ENCODE measurements around the gene CNGA4. TPM values are rescaled to one million over a fixed set of nuclear protein-coding genes. Genes with fewer than 3 reads are reported as not detected.
"Not testable (repeated sequence)": the region's sequence is repeated elsewhere in the genome, so short reads cannot be mapped to it uniquely, and the experiment has no call there.

The CNGA4 gene
- total and polyA plus RNA-seq, 3 donors from 2014 or later: 7.9 to 14.4 (median 9.1) TPM

GRCh38 chr11:6245536-6245935, 6.6 kb downstream of the CNGA4 start:
- Histone ChIP-seq H3K27me3 (no peaks in the 10 kb centered on the region), H3K4me1 (peaks cover 9% of the 10 kb centered on the region), H3K9me3 (no peaks in the 10 kb centered on the region), H3K4me3 (no peak overlapping the region), H3K27ac (no peak overlapping the region), H3K36me3 (ENCODE audit: low read depth, missing control alignments) (no peaks in the 10 kb centered on the region)
- intact Hi-C loops (cut with DNase I; ENCODE audit: low total_unique reads): no loop called here
- no peak for TF ChIP-seq POLR2A (IDR thresholded peaks at IDR 0.05)
- TF ChIP-seq CTCF (IDR thresholded peaks at IDR 0.05): no peak
- DNase-seq: no peak
- WGBS, 2 donors: 89 to 95% methylated on average over 2 of the region's 2 CpGs

DNA sequence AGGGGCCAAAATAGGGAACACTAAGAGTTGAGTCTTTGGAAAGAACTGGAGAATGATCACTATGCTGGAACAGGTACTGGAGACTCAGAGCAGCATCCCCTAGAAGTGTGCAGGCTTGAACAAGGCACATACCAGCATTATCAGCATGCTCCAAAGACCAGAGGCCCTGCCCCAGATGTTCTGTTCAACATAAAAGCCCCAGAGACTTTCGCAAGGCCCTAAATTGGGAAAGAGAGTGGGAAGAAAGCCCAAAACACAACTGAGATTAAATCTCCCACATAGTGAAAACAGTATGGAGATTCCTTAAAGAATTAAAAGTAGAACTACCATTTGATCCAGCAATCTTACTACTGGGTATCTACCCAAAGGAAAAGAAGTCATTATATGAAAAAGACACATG, 9.4 kb downstream of the CNGA4 start:
- Histone ChIP-seq H3K4me1 (peaks cover 23% of the 10 kb centered on the region), H3K27me3 (no peaks in the 10 kb centered on the region), H3K27ac (no peak overlapping the region), H3K36me3 (ENCODE audit: low read depth, missing control alignments) (no peaks in the 10 kb centered on the region), H3K4me3 (no peak overlapping the region), H3K9me3 (no peaks in the 10 kb centered on the region)
- no peak for DNase-seq
- WGBS, 2 donors: 82 to 95% methylated on average over 1 of the region's 1 CpG
- intact Hi-C loops (cut with DNase I; ENCODE audit: low total_unique reads): no loop called here
- TF ChIP-seq POLR2A (IDR thresholded peaks at IDR 0.05) (no peak), CTCF (IDR thresholded peaks at IDR 0.05) (no peak)

- H3K36me3 ChIP-seq (ENCODE audit: low read depth, missing control alignments); H3K27ac ChIP-seq; H3K27me3 ChIP-seq; intact Hi-C loops (cut with DNase I; ENCODE audit: low total_unique reads); DNase-seq; H3K4me3 ChIP-seq; H3K9me3 ChIP-seq: not testable (repeated sequence)
- 95 to 96% methylated on average over 3 of the region's 3 CpGs for WGBS, 2 donors
- H3K4me1 ChIP-seq: peaks cover 23% of the 10 kb centered on the region
Observed at GRCh38 chr11:6248897-6249296, 10.0 kb downstream of the CNGA4 start.

- peak; percentile 92 for DNase-seq
- intact Hi-C loops (cut with DNase I; ENCODE audit: low total_unique reads): no loop called here
- TF ChIP-seq CTCF (IDR thresholded peaks at IDR 0.05): no peak
- no peak for TF ChIP-seq POLR2A (IDR thresholded peaks at IDR 0.05)
Observed at GRCh38 chr11:6249770-6250555, 11.1 kb downstream of the CNGA4 start.

DNA sequence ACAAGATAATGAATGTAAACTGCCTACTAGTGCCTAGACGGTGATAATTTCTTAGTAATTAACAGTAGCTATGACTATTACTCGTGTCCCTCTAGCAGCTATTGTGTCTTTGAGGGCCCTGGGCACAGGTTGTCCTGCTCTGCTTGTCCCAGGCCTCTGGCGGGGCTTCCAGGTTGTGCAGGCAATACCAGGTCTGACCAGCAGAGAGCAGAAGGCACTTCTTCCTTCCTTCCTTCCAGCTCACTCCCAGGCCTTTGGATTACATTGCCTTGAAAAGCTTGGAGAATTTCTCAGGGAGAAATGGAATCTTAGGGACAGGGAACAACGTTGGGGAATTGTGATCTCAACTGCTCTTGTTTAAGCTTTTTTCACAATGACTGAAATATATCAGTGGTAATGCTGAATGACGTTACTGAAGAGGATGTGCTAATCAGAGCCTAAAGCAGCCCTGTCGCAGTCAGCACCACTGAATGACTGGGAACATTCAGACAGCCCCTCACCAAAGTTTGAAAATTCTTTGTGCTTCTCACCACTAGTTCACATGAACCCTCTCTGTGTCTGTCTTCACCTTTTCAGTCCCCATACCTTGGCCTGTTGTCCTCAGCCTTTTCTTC, 12.3 kb downstream of the CNGA4 start:
- WGBS, 2 donors: 40 to 49% methylated on average over 6 of the region's 6 CpGs
- no peak for TF ChIP-seq POLR2A (IDR thresholded peaks at IDR 0.05)
- TF ChIP-seq CTCF (IDR thresholded peaks at IDR 0.05): peak; percentile 83 to 90 (median 90)
- intact Hi-C loops (cut with DNase I; ENCODE audit: low total_unique reads): no loop called here
- no peak overlapping the region for H3K4me3 ChIP-seq
- DNase-seq: peak; percentile 87
- H3K36me3 ChIP-seq (ENCODE audit: low read depth, missing control alignments): no peaks in the 10 kb centered on the region
- no peaks in the 10 kb centered on the region for H3K9me3 ChIP-seq
- no peaks in the 10 kb centered on the region for H3K27me3 ChIP-seq
- H3K4me1 ChIP-seq: peaks cover 23% of the 10 kb centered on the region
- peak overlapping the region; percentile 66 to 77 for H3K27ac ChIP-seq

More at GRCh38 chr11:6249770-6250555, 11.1 kb downstream of the CNGA4 start:
- Histone ChIP-seq H3K36me3 (ENCODE audit: low read depth, missing control alignments) (no peaks in the 10 kb centered on the region), H3K27me3 (no peaks in the 10 kb centered on the region), H3K27ac (peak overlapping the region; percentile 50 to 65), H3K4me3 (no peak overlapping the region), H3K9me3 (no peaks in the 10 kb centered on the region), H3K4me1 (peaks cover 23% of the 10 kb centered on the region)
- 64 to 71% methylated on average over 3 of the region's 3 CpGs for WGBS, 2 donors

Measured in testis (tissue), 3 donors.